ENCODE results near the gene SLC17A1. TPM values are rescaled to one million over a fixed set of nuclear protein-coding genes. Genes with fewer than 3 reads are reported as not detected.

The SLC17A1 gene
- total and polyA plus RNA-seq, 2 of the 13 experiments (the other 11 are each of a cell fraction or from before 2014, with no cell fraction given): 0.09 to 2.1 TPM

DNA sequence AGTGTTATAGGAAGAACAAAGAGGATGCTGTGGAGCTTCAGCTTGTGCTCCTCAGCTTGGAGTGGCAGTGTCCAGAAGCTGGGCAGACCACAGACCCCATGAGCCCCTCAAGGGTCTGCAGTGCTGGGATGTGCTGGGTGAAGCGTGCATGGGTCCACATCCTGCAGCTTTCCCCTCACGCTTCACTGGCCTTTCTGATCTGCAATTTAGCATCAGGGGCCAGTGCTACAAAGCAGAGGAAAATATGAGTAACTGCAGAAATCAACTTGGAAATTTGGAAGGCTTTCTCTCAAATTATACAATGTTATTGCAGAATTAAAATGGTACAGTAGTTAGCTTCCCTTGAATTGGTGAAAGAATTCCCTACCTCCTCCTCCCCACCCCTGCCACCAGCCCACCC, 67.2 kb downstream of the SLC17A1 start:
- in situ Hi-C loops (cut with HindIII; ENCODE audit: extremely low pct_ligation_motif_present, low pct_unique_long_range_greater_than_20kb): no loop called here
- BruUV-seq (replicated peaks): no TSS peak
- Histone ChIP-seq H3K4me1 (ENCODE audit: insufficient read depth, low read length) (peaks cover under 1% of the 10 kb centered on the region; the same call in 1 of the 2 replicates), H3K9me3 (ENCODE audit: low read length) (no peaks in the 10 kb centered on the region), H3K4me3 (replicated peaks in 1 of 3; ENCODE audit: insufficient read depth in 1 of 3, low read depth in 2 of 3, low read length in 3 of 3) (no peak overlapping the region), H3K36me3 (replicated peaks in 1 of 2; ENCODE audit: control insufficient read depth in 1 of 2, insufficient read depth in 2 of 2, low read length in 2 of 2) (no peaks in the 10 kb centered on the region), H2AFZ (ENCODE audit: low read length) (no peak overlapping the region), H3K27ac (ENCODE audit: extremely low read length, insufficient read depth, low read length) (no peak overlapping the region), H3K79me2 (ENCODE audit: insufficient read depth, low read length) (no peaks in the 10 kb centered on the region), H3K9ac (ENCODE audit: insufficient read depth, low read depth, low read length) (no peak overlapping the region), H3K27me3 (ENCODE audit: control insufficient read depth in 1 of 2, insufficient read depth in 2 of 2, low read length in 2 of 2) (no peaks in the 10 kb centered on the region), H4K20me1 (ENCODE audit: insufficient read depth, low read length) (no peaks in the 10 kb centered on the region), H3K4me2 (ENCODE audit: low read depth, low read length) (no peak overlapping the region)
- intact Hi-C loops (cut with micrococcal nuclease; ENCODE audit: unreplicated experiment): no loop called here
- POLR2A ChIA-PET: no interaction called here
- TF ChIP-seq FOXM1 (CRISPR knock-in tag; IDR thresholded peaks at IDR 0.05) (no peak), NR2F1 (CRISPR knock-in tag; IDR thresholded peaks at IDR 0.05) (no peak), TRIM22 (IDR thresholded peaks at IDR 0.05) (no peak), DNMT1 (CRISPR knock-in tag; IDR thresholded peaks at IDR 0.05) (no peak), ELK4 (CRISPR knock-in tag; IDR thresholded peaks at IDR 0.05; ENCODE audit: borderline replicate concordance) (no peak), HNRNPK (IDR thresholded peaks at IDR 0.05; ENCODE audit: low read depth, low read length, poor library complexity, severe bottlenecking) (no peak)
- TF ChIP-seq, protein P1, sequence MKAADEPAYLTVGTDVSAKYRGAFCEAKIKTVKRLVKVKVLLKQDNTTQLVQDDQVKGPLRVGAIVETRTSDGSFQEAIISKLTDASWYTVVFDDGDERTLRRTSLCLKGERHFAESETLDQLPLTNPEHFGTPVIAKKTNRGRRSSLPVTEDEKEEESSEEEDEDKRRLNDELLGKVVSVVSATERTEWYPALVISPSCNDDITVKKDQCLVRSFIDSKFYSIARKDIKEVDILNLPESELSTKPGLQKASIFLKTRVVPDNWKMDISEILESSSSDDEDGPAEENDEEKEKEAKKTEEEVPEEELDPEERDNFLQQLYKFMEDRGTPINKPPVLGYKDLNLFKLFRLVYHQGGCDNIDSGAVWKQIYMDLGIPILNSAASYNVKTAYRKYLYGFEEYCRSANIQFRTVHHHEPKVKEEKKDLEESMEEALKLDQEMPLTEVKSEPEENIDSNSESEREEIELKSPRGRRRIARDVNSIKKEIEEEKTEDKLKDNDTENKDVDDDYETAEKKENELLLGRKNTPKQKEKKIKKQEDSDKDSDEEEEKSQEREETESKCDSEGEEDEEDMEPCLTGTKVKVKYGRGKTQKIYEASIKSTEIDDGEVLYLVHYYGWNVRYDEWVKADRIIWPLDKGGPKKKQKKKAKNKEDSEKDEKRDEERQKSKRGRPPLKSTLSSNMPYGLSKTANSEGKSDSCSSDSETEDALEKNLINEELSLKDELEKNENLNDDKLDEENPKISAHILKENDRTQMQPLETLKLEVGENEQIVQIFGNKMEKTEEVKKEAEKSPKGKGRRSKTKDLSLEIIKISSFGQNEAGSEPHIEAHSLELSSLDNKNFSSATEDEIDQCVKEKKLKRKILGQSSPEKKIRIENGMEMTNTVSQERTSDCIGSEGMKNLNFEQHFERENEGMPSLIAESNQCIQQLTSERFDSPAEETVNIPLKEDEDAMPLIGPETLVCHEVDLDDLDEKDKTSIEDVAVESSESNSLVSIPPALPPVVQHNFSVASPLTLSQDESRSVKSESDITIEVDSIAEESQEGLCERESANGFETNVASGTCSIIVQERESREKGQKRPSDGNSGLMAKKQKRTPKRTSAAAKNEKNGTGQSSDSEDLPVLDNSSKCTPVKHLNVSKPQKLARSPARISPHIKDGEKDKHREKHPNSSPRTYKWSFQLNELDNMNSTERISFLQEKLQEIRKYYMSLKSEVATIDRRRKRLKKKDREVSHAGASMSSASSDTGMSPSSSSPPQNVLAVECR (CRISPR knock-in tag; IDR thresholded peaks at IDR 0.05; ENCODE audit: borderline replicate concordance): no peak
- no peak for FAIRE-seq
- ATAC-seq: no peak
- 88% methylated on average over 2 of the region's 2 CpGs for WGBS (ENCODE audit: low lambda C conversion rate)
- CTCF ChIA-PET (ENCODE audit: low intra/inter-chr PET ratio, low total read pairs): no interaction called here
- no peak for DNase-seq (ENCODE audit: low spot score)

Data from HepG2 (cell line).